GM21526 (cell line): ENCODE data around the gene KIAA0040.

Source experiments
- ATAC-seq: cut with Tn5 transposase; IDR thresholded peaks from one replicate; pipeline ENCODE4 v1.9.1; 2021; ENCODE audit warnings: moderate library complexity; ENCODE audit not compliant: unreplicated experiment, low FRiP score

Gene KIAA0040

GRCh38 chr1:175203570-175204068 is 11.0 kb upstream of the KIAA0040 start:
- ATAC-seq, result no peak

DNA sequence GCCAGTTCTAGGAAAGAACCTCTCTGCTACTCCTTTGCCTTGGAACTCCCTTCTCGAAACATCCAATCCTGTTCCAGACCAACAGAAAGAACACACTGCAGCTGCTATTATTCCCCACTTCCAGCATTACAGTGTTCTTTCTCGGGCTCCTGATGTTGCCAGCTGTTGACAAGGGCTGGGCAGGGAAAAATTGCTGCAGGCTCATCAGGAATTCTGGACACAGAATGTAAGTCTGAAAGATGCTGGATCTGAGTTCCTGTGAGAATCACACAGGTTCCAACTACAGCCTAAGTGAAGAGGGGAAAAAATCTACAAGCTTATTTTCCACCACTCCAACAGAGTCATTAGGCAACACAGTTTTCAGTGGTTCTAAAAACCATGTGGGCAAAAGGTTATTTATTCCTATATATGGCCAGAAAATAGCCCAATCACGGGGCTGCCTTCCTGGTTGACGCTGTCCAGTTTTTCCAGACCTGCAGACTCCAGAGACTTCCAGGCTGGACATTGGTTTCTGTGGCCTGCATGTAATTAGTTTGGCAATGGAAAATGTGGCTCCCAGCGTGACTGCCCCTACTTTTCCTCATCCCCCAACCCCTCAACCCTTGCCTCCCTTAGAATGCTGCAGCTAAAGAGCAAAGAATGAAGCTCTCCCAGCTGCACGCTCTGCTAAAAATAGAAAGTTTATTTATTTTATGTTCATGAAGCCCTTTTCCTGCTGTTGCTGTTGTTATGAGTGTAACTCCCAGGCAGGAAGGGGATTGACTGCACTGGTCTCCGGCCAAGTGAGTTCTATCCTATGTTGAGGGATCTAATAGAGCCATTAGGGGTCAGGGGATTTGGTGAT is 8.3 kb upstream of the KIAA0040 start:
- no peak for ATAC-seq

DNA sequence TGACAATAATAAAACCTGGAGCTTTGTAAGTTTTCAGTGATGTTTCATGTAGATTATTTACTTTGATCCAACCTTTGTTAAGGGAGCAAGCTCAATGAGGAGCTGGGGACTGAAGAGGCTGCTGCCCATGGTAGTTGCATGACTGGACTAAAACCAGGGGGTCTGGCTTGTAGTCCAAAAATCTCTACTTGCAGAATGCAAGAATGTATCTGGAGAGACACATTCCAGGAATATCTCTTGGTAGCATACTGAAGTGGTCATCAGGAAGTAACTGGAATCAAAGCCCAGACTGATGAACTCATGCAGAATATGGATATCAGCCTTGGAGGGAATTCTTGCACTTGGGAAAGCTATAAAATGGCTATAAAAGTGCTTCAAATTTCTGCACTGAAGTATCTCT is 5.8 kb upstream of the KIAA0040 start:
- no peak for ATAC-seq

GRCh38 chr1:175197531-175197930 is 5.0 kb upstream of the KIAA0040 start:
- ATAC-seq, result no peak

GRCh38 chr1:175195798-175196197 is 3.2 kb upstream of the KIAA0040 start:
- no peak for ATAC-seq

GRCh38 chr1:175195281-175195680 is 2.7 kb upstream of the KIAA0040 start:
- no peak for ATAC-seq

GRCh38 chr1:175193527-175193910 is 943 bp upstream of the KIAA0040 start:
- no peak for ATAC-seq

- ATAC-seq, result no peak
Measured at GRCh38 chr1:175192111-175192629, 406 bp downstream of the KIAA0040 start.

- no peak for ATAC-seq
Measured at GRCh38 chr1:175191659-175192058, 917 bp downstream of the KIAA0040 start.

DNA sequence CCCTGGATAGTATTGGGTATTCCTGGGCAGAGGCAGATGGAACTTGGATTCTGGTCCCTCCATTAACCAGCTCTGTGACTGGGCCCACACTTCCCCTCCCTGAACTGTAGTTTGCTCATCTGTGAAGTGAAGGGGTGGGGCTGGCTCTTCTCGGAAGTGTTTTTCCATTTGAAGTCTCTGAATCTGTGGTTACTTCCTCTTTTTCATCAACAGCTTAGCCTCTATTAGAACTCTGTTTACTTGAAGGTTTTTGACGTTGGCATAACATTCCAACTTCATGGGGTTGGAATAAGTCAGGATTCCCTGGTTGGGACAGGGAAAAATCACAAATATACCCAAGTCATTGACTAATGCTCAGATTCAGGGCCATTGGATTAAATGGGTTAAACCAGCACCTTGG is 3.6 kb downstream of the KIAA0040 start:
- peak; percentile 48 for ATAC-seq

GRCh38 chr1:175186433-175187160 is 6.0 kb downstream of the KIAA0040 start:
- no peak for ATAC-seq

DNA sequence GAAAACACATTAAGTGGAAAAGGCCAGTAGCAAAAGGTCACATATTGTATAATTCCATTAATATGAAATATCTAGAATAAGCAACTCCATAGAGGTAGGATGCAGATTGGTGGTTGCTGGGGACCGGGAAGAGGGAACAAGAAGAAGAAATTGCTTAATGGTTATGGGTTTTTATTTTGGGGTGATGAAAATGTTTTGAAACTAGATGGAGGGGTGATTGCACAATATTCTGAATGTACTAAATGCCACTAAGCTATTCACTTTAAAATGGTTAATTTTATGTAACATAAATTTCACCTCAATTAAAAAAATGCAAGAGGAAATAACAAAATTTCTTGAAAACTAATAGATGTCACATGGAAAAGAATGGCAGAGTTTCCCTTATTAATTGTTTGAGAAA is 6.7 kb downstream of the KIAA0040 start:
- ATAC-seq, result no peak

- no peak for ATAC-seq
Measured at GRCh38 chr1:175183586-175183985, 9.0 kb downstream of the KIAA0040 start.

GRCh38 chr1:175182201-175182746 is 10.3 kb downstream of the KIAA0040 start:
- no peak for ATAC-seq

GRCh38 chr1:175179837-175180590 is 12.6 kb downstream of the KIAA0040 start:
- ATAC-seq, result no peak

- no peak for ATAC-seq
Measured at GRCh38 chr1:175178456-175178855, 14.1 kb downstream of the KIAA0040 start.

GRCh38 chr1:175178056-175178455 is 14.5 kb downstream of the KIAA0040 start:
- ATAC-seq, result no peak

DNA sequence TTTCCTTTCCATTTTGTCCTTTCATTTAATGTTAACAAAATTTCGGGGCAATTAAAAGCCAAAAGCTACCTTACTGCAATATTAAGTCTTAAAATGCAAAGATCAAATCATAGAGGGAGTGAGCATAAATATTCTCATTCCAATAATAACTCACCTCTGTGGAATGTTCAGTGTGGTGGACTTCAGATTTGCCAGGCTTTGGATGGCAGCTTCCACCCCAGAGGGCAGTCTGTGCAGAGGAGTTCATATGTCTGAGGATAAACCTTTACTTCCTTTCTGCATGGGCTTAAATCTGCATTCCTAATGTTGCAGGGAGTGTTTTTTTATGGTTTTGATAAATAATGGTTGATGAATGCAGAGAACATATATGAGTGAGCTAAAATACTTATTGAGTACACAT is 16.3 kb downstream of the KIAA0040 start:
- ATAC-seq, result no peak

DNA sequence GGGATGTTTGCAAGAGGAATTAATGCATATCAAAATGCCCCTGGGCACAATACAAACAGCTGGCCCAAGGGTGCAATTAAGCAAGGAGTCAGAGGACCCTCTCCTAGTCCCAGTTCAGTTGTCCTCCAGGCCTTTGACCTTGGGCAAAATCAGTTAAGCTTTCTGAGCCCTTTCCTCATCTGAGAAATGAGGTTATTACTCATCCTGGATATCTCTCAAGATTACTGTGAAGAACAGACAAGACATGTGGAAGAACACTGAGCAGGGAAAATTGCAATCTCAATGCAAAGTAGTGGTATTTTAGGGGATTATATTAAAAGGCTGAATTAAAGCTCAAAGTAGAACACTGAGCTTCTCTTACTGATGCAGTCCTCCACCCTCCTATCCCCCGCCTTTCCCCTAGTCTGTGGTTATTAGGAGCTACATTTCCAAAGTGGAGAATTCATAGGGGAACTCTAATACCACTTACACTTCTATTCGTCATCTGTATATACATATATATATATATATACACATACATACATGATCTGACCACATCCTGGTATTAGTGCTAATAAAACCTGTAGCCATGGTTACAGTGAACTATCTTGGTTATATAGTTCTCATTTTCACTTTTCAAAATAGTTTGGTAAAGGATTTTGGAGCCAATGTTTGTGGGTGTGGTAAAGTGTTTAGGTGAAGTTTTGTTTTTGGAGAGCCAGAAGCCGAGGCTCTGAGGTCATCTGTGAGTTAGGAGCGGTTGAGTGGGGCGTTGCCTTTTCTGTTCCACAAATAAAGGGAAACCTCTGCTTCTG is 18.1 kb downstream of the KIAA0040 start:
- no peak for ATAC-seq

- ATAC-seq, result no peak
Measured at GRCh38 chr1:175173531-175173930, 19.0 kb downstream of the KIAA0040 start.
